GM19372 (cell line): Measurements from ENCODE around the gene THRB.
"Not testable (repeated sequence)": the region's sequence is repeated elsewhere in the genome, so short reads cannot be mapped to it uniquely, and the experiment has no call there.

ENCODE experiments used
- ATAC-seq: cut with Tn5 transposase; IDR thresholded peaks from one replicate; pipeline ENCODE4 v1.9.1; 2021; ENCODE audit warnings: mild to moderate bottlenecking, low read depth, moderate library complexity; ENCODE audit not compliant: unreplicated experiment

The THRB gene

DNA sequence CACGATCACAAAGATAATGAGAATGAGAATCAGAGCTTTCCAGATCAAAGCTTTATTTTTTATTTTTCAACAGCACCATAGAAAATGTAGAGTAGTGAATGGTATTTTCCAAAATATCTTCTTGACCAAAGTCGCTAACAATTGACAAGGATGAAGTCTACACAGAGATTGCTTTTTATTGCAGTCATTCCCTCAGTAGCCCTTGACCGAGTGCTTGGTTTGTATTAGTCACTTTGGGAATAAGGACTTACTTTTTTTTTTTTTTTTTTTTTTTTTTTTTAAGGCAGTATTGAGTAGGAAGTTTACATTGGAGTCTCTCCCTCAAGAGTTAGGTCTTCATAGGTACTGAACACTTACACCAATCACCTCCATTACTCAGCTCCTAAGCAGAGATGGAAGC, 39.8 kb downstream of the THRB start:
- no peak for ATAC-seq

DNA sequence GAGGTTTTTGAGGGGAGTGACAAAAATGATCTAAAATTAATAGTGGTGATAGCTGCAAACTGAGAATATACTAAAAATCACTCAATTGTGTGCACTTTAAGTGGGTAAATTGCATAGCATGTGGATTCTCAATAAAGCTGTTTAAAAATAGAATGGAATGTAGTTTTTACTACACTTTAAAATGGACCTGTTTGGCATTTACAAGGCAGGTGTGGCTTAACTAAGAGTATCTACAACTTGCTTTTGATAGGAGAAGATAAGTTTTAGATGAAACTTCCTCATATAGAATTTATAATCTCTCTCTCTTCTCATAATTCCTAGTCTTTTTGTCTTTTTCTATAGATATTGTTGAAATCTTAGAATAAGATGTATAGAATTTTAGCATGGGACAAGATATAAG, 40.3 kb downstream of the THRB start:
- ATAC-seq: no peak

DNA sequence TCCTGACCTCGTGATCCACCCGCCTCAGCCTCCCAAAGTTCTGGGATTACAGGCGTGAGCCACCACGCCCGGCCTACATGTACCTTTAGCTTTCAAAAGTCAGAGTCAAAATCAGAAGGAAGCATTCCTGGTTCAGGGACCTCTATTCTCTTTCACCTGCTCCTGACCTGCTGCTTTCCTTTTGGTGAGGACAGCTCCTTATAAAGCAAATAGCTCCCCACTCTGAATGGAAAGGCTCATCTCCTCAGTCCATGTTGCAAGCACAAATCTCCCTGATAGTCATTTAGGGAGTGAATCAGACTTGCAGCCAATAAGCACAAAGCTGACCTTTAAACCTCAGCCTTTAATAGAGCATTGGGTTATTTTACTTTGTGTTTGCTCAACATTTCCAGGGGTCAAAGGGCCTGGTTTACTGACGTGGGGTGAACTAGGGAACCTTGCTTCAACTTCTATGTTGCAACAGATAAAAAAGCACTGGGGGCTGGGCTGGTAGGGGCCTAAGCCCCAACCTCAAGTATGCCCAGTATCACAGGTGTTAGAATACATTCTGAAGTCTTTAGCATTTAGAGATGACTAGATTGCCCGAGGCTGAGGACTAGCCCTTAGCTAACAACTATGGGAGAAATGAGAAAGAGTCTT, 43.1 kb downstream of the THRB start:
- ATAC-seq: no peak

DNA sequence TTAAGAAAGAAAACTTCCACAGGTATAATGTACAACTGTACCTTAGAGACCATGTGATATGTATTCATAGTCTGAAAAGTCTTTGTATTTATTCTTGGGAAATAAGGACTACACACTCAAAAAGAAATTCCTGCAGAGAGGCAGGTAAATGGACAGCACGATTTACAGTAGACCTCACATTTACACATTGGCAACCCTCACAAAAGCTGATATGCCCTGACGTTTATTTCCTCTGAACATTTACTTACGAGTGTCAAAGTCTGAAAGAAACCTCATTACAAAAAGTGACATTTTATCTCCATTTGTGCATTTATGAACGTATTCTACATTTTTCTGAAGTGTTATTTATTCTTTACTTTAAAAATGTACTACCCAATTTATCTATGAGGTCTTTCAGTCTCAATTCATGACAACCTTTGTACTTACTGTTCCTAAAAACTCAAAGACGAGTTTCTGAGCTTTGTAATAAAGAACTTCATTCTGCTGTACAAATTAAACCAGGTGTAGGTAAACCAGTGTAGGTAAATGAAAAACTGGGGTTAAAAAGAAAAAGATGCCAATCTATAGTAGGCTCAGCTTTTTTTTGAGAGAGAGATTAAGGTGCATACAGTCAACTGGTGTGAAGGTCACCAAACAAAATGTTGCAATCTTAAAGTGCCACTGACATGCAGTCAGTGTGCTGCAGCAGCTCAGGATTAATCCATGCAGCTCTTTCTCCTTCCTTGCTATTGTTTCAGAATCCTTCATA, 44.3 kb downstream of the THRB start:
- no peak for ATAC-seq

DNA sequence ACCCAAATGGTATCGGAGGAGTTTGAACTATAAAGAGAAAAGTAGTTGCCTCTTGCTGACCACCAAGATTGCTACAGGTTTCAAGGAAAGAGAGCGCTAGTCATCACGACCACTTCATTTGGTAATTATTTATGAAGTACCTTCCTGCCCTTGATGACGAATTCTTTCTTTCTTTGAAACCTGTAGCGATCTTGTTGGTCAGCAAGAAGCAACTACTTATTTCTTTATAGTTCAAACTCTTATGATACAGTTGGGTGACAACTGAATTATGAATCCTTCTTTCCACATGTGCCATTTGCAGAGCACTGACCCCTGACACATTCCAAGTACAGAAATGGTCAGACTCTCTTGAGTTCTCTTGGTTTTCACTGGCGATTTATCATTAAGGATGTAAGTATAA, 46.8 kb downstream of the THRB start:
- no peak for ATAC-seq

DNA sequence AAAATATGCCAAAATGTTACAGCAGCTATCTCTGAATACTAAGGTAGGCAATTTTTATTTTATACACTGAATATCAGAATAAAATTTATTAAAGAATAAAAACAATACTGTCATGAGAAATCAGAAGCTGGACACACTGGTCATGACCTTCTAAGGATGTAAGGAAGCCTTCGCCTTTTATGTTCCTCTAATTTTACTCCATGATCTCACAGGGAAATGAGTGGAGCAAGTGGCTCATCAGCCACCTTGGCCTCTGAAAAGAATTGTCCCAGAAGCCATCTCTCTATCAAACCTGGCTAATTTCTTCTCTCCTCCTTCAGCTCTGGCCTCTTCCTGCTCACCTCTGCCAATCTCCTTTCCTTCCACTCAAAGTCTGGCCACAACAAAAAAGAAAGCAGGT, 48.6 kb downstream of the THRB start:
- no peak for ATAC-seq

DNA sequence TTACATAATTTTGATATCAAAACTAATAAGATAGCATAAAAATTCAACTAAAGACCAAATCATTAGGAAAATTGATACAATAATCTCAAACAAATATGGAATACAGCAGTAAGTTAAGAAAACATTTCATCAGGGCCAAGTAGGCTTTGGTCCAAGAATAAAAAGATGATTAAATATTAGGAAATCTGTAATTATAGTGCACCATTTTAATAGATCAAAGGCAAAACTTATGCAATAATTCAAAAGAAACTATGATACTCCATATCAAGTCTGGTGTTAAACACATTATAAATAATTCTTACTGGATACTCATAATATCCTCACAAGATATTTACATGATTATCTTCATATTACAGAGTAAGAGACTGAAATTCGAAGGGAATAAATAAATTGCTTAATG, 51.2 kb downstream of the THRB start:
- no peak for ATAC-seq

DNA sequence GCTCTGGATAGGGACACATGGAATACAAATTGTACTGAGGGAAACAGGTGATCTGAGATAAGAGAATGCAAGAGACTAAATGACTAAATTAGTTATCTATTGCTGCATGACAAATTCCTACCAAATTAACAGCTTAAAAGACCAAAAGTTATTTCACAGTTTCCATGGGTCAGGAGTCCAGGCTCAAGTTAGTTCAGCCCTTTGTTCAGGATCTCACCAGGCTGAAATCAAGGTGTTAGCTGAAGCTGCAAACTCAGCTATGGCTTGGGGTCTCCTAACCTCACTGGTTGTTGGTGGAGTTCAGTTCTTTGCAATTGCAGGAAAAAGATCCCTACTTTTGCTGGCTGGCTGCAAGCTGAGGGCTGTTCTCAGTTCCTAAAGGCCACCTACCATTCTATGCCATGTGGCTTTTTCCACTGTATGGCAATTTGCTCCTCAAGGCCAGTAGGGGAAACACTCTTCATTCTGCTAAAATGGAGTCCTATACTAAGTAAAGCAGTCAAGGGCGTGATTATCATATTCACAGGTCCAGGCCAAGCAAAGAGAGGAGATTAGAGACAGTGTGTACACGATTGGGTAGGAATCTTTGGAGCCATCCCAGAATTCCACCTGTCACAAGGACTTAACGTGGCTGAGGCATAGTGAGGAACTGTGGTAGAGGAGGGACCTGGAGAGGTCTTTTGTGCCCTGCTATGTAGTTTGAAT, 53.7 kb downstream of the THRB start:
- ATAC-seq: no peak

DNA sequence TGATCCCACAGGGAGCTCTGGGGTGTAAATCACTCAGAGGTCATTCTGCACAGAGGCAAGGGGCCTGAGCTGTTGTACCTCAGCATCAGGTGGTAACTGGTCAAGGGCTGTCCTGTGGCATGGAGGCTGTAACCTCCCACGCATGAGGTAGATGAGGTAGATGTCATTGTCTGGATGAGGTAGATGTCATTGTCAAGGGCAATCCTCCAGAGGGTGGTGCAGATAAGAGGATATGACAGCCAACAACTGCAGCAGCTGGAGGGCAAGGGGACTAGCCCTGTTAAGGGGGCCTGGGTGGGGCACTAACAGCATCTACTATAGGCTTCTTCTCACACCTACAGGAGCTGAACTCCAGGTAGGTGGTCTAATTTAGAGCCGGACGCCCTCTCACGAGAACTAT, 55.6 kb downstream of the THRB start:
- ATAC-seq: no peak

DNA sequence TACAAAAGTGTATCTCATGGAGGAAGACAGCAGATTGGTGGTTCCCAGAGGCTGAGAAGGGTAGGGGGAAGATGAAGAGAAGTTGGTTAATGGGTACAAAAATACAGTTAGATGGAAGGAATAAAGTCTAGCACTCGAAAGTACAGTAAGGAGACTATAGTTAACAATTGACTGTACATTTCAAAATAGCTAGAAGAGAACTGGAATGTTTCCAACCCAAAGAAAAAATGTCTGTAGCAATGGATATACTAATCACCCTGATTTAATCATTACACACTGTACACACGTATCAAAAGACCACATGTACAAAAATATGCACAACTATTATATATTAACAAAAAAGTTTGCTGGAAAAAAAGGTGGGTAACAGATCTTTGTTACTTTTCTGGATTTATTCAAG, 57.3 kb downstream of the THRB start:
- no peak for ATAC-seq

DNA sequence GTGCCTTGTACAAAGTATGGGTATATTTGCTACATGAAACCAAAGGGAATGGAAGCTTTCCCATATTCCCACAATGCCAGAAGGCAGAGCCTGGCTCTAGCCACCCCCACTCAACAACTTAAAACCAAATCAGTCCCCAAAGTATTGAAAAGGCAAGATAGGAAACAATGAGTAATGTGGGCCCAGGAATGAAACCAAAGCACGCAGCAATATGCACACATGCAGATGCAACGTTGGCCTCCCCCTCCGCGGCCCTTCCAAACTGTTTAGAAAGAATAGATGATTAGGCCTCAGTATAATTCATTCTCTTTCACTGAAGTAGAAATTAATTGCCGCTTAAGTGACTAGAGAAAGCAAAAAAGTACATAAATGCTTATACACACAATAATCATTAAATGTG, 59.1 kb downstream of the THRB start:
- no peak for ATAC-seq

DNA sequence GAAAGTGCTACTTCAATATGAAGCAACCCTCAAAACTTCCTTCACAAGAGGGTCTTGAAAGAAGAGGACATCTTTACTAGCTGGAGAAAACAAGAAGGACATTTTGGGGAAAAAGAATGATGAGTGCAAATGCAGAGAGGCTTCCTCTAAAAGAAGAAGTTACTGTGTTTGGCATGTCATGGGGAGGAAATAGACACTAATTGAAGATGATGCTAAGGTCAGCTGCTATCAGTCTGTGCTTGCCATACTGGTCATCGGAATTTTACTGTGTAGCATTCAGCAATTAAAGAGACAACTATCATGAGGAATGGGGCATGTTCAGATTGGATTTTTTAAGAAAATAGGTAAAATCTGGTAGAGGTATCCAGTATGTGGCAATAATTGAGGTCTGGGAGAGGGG, 60.0 kb downstream of the THRB start:
- no peak for ATAC-seq

DNA sequence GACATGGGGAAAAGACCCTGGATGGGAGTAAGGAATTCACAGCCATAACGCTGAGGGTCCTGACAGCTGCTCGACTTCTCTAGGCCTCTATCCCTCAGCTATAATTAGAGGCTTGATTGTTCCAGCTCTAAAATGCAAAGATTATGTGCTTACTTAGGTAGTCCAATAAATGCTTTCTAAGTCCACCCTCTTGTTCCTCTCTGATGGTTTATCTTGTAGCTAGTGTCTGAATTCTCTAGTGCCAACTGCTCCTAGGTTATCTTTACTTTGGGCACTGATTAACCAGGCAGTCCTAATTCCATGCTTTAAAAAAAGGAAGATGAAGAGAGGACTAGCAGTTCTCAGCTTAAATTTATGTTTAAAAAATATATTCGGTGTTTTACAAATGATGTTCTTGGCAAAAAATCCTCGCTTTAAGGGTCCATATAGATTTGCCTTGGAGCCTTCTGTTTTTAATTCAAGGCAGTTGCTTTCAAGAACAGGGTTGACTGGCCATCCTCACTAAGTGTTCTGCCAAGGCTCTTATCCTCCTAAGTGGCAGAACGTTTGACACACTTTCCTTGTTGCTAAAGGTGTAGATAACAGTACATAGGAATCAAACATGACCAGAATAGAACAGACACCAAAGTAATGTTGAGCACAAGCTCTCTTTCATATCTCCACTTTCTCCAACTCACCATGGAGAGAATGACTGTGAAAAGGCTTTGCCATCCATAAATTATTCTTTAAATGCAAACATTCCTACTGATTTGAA, 60.6 kb downstream of the THRB start:
- no peak for ATAC-seq

DNA sequence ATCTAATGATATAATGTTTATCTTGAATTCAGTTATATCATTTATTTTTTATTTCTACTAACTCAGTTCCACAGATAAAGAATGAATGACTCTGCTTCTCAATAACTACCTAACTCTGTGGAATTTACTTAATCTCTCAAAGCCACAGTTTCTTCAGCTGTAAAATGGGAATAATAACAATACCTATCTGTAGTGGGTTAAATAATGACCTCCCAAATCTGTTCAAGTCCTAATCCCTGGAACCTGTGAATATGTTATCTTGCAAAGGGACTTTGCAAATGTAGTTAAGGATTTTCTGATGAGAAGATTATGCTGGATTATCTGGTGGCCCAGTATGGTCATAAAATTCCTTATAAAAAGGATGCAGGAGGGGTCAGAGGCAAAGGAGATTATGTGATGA, 61.7 kb downstream of the THRB start:
- ATAC-seq: no peak

DNA sequence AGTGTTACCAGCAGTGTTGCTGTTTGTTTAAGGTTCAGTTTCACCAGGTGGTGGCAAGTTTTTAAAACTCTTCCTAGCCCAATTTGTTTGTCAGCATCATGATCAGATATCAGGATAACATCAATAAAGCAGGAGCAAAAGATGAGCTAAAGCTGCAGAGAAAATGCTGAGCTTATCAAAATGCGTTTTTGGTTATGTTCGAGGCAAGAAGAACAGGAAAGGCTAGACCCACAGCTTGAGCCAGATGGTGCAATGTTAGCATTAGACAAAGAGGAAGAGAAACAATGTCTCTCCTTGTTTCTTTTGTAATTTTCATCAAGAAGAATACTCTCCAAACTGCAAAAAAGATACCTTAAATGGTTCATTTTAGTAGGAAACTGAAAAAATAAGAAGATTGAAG, 66.2 kb downstream of the THRB start:
- no peak for ATAC-seq

DNA sequence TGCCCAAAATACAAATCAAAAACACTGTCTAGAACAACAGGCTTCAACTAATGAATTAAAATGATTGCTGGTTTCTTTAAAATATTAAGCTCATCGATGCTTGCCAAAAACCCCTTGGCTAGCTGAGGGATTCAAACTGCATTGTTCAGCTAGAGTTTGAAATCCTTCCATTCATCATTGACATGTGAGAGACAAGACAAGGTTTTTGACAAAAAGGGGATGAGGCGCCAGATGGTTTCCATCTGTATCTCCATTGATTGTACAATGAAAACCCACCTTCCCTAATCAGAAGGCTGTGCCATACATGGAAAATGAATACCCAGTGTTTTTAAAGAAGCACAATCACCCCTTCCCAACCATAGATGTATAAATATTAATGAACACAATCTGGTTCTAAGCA, 67.8 kb downstream of the THRB start:
- no peak for ATAC-seq

DNA sequence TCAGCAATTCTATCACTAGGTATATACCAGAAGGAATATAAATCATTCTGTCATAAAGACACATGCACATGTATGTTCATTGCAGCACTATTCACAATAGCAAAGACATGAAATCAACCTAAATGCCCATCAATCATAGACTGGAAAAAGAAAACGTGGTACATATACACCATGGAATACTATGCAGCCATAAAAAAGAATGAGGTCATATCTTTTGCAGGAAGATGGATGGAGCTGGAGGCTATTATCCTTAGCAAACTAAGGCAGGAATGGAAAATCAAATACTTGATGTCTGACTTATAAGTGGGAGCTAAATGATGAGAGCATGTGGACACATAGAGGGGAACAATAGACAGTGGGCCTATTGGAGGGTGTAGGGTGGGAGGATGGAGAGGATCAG, 73.8 kb downstream of the THRB start:
- not testable (repeated sequence) for ATAC-seq

DNA sequence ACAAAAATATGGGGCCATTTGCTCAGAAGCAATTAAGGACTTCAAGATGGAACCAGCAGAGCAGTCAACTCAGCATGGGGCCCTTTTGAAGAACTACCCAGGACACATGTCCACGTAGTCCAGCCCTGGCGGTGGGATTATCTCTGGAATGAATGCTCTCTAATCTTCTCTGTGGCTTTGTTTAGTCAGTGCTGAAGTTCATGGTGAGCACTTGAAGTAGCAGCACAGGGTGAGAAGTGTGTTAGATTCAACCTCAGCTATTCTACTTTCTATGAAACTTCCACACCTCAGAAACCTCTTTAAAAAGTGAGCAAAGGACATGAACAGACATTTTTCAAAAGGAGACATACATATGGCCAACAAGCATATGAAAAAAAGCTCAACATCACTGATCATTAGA, 74.4 kb downstream of the THRB start:
- ATAC-seq: no peak

DNA sequence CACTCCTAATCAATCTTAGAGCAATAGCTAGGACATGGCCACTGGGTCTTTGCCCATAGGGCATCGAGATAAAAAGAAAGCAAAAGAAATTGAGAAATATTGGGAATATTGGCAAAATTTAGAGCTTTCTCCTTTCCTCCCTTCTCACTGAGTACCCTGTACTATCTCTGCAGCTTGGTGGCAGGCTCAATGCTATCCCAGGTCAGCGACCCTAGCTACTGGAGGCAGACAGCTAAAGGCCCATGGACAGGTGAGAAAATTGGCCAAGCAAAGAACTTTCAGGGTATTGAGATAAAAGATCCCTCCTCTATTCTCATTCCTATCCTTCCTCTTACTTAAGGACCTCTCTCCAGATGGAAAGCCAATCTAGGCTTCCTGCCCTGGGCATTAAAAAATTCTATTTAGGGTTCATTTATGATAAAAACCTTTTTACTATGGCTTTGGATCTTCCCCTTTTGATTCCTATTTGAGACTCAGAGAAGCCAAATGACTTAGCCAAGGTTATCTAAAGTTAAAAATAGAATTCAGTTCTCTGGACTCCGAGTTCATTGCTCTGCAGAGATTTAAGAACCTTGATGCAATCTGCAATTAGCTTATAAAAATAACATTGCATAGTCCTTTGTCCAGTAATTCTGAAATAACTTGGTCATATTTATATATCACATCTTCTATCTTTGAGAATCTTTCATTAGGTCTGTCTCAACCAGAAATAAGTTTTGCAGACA, 75.4 kb downstream of the THRB start:
- no peak for ATAC-seq

DNA sequence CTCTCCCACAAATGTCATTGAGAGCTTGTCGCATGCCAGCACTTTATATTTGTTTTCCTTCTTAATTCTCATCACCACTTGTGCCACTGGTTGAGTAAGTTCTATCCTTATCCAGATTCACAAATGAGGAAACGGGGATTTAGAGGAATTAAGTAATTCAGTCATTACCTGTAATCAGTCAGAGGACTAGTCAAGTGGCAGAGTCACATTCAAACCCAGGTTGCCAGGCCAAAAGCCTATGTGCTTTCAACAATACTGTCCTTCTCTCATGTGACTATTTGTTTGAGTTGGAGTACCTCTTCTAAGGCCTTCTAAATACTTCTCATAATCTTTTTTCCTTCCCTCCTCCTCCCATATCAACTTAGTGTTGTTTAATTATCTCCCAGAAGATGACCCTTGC, 76.9 kb downstream of the THRB start:
- no peak for ATAC-seq

DNA sequence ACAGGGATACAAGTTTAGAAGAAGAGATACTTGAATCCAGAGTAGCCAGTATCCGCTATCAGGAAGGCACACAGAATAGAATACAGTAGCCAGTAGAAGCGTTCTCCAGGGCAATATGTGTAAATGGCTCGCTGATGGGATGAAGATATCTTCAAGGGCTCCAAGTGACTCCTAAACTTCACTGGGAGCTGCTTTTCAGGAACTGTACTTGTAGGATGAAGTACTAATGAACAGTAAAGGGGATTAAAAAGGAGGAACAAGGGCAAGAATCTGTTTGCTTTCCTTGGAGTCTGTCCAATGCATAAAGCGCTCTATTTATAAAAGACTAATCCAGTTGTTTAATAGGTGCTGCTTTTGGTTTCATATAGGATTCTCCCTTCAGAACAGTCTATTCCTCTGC, 78.4 kb downstream of the THRB start:
- no peak for ATAC-seq
